ENCODE results near the gene PLK1. TPM values are rescaled to one million over a fixed set of nuclear protein-coding genes. Genes with fewer than 3 reads are reported as not detected.

PLK1 gene
- total RNA-seq, 1 donor, result 24.6 TPM

DNA sequence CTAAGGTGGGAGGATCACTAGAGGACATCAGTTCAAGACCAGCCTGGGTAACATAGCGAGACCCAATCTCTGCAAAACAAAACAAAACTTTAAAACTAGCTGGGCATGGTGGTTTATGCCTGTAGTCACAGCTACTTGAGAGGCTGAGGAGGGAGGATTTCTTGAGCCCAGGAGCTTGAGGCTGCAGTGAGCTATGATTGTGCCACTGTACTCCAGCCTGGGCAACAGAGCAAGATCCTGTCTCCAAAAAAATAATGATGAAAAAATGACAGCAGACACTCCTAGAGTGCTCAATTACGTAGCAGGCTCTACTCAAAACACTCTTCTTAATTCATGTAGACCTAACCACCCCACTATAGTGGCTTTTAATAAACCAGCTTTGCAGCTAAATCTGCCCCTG lies 21.4 kb downstream of the PLK1 start:
- no peak overlapping the region for H3K4me3 ChIP-seq (ENCODE audit: low read depth, low read length)
- no peak for DNase-seq (ENCODE audit: low read depth)
- TF ChIP-seq, protein P1, sequence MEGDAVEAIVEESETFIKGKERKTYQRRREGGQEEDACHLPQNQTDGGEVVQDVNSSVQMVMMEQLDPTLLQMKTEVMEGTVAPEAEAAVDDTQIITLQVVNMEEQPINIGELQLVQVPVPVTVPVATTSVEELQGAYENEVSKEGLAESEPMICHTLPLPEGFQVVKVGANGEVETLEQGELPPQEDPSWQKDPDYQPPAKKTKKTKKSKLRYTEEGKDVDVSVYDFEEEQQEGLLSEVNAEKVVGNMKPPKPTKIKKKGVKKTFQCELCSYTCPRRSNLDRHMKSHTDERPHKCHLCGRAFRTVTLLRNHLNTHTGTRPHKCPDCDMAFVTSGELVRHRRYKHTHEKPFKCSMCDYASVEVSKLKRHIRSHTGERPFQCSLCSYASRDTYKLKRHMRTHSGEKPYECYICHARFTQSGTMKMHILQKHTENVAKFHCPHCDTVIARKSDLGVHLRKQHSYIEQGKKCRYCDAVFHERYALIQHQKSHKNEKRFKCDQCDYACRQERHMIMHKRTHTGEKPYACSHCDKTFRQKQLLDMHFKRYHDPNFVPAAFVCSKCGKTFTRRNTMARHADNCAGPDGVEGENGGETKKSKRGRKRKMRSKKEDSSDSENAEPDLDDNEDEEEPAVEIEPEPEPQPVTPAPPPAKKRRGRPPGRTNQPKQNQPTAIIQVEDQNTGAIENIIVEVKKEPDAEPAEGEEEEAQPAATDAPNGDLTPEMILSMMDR (IDR thresholded peaks at IDR 0.05; ENCODE audit: insufficient read depth, low read depth, low read length), result no peak

DNA sequence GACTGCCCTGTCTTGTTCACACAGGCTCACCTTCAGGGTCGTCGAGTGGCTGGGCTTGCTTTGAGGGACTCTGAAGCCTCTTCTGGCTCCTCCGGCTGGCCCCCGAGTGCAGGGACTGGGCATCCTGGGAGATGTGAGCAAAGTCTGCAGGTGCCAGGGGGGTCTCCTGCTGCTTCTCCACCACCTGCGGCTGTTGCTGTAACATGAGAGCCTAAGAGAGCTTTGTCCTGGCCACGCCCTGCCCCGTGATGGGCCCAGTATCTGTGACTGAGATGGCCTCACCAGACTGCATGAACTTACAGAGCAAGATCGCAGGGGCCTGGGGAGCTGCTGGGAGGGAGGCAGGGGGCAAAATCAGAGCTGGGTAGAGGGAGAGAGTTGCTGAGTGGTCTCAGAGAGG lies 21.8 kb downstream of the PLK1 start:
- TF ChIP-seq, protein P1 (IDR thresholded peaks at IDR 0.05; ENCODE audit: insufficient read depth, low read depth, low read length), result no peak

DNA sequence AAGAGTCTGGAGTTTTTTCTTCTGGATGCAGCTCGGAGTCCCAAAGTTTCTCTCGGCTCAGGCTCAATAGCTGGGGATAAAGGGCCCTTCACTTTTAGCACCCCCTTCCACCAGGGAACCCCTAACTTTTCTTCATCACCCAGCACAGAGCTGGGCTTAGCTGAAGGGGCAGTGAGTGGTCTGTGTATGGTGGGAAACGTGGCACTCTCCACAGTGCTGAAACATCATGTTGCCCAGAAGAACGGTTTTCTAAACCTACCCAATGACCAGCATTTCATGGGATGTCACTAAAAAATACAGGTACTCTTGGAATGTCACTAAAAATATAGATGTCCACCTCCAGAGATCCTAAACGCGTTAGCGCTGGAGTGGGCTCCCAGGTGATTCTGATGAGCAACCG lies 22.4 kb downstream of the PLK1 start:
- no peak overlapping the region for H3K4me3 ChIP-seq (ENCODE audit: low read depth, low read length)
- no peak for DNase-seq (ENCODE audit: low read depth)
- TF ChIP-seq, protein P1 (IDR thresholded peaks at IDR 0.05; ENCODE audit: insufficient read depth, low read depth, low read length), result no peak

More for the DNA sequence above, 21.8 kb downstream of the PLK1 start:
- no peak overlapping the region for H3K4me3 ChIP-seq (ENCODE audit: low read depth, low read length)
- no peak for DNase-seq (ENCODE audit: low read depth)

DNA sequence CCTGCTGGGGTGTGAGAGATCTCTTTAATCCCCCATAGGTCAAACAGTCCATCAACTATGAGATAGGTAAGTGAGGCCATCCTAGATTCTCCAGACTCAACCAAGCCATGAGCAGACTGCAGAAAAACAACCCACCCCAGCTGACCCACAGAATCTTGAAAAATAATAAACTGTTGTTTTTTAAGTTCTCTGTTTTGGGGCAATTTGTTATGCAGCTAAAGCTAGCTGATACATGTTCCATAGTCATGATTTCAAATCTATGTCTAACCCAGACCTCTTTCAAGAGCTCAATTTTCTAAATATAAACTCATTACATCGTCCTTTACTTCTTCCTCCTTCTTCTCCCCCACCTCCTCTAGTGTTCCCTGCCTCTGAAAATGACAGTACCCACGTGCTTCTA lies 24.3 kb downstream of the PLK1 start:
- TF ChIP-seq, protein P1 (IDR thresholded peaks at IDR 0.05; ENCODE audit: insufficient read depth, low read depth, low read length), result no peak

DNA sequence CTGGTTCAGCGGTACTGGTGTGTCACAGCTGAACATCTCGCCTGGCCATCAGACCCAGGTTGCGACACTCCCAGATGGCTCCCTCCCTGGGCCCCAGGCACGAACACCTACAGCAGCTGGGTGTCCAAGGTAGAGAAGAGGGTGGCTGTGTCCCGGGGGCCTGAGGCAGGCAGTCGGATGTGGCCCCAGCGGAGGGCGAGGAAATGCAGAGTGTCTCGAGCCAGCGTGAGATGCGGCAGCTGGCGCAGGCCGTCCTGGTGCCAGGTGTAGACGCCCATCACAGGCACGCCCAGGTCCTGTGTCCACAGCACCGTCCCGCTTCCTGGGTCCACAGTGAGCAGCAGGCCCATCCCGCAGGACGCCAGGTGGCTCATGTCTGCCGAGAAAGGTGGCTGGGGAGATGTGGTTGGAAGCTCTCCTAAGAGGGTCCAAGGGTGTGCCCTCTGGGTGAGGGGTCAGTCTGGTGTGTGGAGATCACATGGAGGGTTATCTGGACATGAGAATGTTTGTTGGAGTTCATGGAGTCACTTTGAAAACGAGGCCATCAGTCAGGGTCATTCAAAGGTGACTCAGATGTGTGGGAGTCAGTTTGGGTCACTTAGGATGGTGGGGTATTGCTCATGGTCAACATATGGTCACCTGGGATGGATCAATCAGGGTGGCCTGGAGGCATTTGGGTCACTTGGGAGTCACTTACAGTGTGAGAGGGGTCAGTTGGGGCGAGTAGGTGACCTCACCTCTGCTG lies 26.3 kb downstream of the PLK1 start:
- no peak for DNase-seq (ENCODE audit: low read depth)
- TF ChIP-seq, protein P1 (IDR thresholded peaks at IDR 0.05; ENCODE audit: insufficient read depth, low read depth, low read length), result no peak
- H3K4me3 ChIP-seq (ENCODE audit: low read depth, low read length), result no peak overlapping the region

More for the DNA sequence above, 24.3 kb downstream of the PLK1 start:
- no peak overlapping the region for H3K4me3 ChIP-seq (ENCODE audit: low read depth, low read length)
- no peak for DNase-seq (ENCODE audit: low read depth)

DNA sequence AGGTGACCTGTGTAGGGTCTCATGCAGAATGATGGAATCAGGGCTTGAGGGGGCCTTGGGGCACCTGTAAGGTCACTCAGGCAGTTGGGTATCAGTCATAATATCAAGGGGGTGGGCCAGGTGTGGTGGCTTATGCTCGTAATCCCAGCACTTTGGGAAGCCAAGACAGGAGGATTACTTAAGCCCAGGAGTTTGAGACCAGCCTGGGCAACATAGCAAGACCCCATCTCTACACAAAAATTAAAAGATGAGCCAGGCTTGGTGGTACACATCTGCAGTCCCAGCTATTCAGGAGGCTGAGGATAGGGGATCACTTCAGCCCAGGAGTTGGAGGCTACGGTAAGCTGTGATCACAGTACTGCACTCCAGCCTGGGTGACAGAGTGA lies 26.8 kb downstream of the PLK1 start:
- no peak for DNase-seq (ENCODE audit: low read depth)
- TF ChIP-seq, protein P1 (IDR thresholded peaks at IDR 0.05; ENCODE audit: insufficient read depth, low read depth, low read length), result no peak
- no peak overlapping the region for H3K4me3 ChIP-seq (ENCODE audit: low read depth, low read length)

DNA sequence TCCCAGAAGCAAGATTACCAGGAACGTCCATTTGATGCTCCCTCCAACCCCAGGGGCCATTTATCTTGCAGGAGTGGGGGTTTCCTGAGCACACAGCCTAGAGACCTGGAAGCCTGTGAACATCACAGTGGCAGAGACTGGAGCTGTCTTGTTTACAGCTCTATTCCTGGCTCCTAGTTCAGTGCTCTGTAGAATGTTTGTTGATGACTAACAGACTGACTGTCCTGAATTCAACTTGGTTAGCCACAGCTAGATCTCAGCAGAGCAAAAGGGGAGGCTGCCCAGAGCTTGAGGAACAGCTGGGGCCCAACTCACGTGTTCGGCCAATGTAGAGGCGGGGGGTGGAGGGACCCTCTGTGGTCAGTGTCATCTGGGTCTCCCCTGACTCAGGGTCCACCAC lies 27.8 kb downstream of the PLK1 start:
- TF ChIP-seq, protein P1 (IDR thresholded peaks at IDR 0.05; ENCODE audit: insufficient read depth, low read depth, low read length), result no peak
- DNase-seq (ENCODE audit: low read depth), result no peak
- no peak overlapping the region for H3K4me3 ChIP-seq (ENCODE audit: low read depth, low read length)
